GM18505 (cell line): Measurements from ENCODE around the gene TAX1BP3.
"Not testable (repeated sequence)": the region's sequence is repeated elsewhere in the genome, so short reads cannot be mapped to it uniquely, and the experiment has no call there.

Experiments
- ATAC-seq: cut with Tn5 transposase; IDR thresholded peaks from one replicate; pipeline ENCODE4 v1.9.1; 2021; ENCODE audit not compliant: unreplicated experiment
- POLR2A ChIP-seq: IDR thresholded peaks from 4 replicates; pipeline ENCODE4 v1.6.1; 2011; ENCODE audit warnings: borderline replicate concordance; ENCODE audit not compliant: insufficient read depth, insufficient read length; ENCODE audit errors: extremely low read depth

The TAX1BP3 gene, protein sequence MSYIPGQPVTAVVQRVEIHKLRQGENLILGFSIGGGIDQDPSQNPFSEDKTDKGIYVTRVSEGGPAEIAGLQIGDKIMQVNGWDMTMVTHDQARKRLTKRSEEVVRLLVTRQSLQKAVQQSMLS

DNA sequence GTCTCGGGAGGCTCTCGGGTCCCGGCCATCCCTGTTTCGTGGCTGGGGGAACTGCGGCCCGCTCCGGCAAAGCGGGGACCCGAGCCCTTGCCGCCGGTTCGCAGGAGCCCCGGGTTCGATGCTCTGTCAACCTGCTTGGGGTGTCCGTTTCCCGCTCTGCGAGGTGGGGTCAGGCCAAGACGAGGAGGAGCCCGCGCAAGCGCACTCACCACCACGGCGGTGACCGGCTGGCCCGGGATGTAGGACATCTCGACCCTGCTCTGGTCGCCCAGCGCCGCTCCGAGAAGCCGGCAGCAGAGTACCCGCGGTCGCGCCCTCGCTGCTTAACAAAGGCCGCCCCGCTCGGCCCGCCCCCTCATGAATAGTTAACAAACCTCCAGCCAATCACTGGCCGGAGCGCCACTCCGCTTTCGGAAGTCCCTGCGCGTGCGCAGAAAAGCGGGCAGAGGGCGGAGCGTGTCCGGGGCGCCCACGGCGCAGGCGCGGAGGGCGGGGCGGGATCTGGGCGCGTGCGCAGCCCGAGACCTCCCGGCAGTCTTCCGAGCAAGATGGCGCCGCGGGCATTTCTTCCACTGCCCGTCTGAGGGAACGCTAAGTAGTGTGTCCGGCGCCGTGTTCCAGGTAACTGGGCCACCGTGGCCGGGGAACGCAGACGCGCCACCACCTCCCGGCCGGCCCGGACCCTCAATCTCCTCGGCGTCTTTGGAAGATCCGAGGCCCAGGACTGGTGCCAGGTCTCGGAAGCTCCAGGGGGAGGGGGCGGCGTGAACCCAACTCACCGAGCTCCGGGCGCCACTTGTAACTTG, at the start of gene TAX1BP3, which contains the start of gene EMC6:
Gene TAX1BP3 (minus strand): TSS at position 300 of the 806 bp plus-strand sequence. CDS start 52 bp downstream, at position 248.
Gene EMC6 (plus strand): TSS at position 534 of the 806 bp plus-strand sequence. CDS start 335 bp downstream, outside the sequence.
- TF ChIP-seq POLR2A = peak; percentile 90
- ATAC-seq = peak; percentile 84

DNA sequence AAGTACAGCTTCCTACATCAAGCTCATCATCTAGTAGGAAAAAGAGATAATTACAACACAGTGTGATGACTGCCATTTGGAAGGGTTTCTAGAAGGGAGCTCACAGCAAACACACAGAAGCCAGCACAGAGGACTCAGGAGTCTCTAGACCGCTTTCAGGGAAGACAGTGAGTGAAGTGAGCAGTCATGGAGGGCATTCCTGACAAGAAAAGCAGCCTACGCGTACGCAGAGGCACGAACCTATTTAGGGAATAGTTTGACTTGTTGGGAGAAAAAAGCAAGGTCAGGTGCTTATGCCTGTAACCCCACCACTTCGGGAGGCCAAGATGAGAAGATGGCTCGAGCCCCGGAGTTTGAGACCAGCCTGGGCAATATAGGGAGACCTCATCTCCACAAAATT, 46.9 kb upstream of the TAX1BP3 start:
- ATAC-seq = no peak
- TF ChIP-seq POLR2A = no peak

GRCh38 chr17:3712811-3713463, 44.6 kb upstream of the TAX1BP3 start:
- ATAC-seq = no peak
- no peak for TF ChIP-seq POLR2A

DNA sequence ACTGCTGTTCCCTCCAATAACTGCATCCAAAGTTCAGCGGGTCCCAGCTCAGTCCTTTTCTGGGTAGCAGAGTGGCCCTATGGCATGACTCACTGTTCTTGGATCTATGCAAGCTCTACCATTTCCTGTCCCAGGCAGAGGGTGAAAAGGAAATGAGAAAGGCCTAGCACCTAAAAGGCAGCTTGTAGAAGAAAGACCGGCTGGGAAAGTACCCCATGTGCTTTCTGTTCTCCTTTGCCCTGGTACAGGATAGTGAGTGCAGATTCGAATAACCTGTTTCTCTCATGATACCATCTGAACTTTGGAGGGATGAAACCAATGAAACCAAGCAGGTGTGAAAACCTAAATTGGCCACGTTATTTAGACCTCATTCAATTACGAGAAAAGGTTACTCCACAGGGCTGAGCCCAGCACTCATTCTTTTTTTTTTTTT, 42.6 kb upstream of the TAX1BP3 start:
- TF ChIP-seq POLR2A = no peak
- ATAC-seq = peak; percentile 92

DNA sequence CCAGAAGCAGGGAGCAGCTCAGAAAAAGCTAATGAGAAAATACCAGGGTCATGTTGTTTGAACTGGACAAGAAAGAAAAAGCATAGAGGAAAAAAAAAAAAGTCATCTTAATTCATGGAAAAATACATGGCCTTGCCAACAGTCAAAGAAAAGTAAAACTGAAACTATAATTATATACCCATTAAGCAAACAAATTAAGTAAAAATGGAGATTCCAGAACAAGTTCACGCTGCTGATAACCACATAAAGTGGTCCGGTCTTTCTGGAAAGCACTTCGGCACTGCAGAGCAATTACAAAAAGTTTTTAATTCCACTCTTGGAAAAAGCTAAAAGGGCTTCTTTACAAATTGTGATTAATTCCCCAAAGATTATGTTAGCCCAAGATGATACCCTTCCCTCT, 40.0 kb upstream of the TAX1BP3 start:
- no peak for TF ChIP-seq POLR2A
- no peak for ATAC-seq

DNA sequence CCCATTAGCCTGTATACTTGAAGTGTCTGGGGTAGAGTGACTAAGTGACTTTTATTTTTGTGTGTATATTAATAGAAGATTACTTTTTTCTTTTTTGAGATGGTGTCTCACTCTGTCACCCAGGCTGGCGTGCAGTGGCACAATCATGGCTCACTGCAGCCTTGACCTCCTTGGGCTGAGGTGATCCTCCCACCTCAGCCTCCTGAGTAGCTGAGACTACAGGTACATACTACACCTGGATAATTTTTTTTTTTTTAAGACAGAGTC, 37.3 kb upstream of the TAX1BP3 start:
- not testable (repeated sequence) for ATAC-seq

GRCh38 chr17:3704931-3705717, 36.7 kb upstream of the TAX1BP3 start:
- no peak for TF ChIP-seq POLR2A

DNA sequence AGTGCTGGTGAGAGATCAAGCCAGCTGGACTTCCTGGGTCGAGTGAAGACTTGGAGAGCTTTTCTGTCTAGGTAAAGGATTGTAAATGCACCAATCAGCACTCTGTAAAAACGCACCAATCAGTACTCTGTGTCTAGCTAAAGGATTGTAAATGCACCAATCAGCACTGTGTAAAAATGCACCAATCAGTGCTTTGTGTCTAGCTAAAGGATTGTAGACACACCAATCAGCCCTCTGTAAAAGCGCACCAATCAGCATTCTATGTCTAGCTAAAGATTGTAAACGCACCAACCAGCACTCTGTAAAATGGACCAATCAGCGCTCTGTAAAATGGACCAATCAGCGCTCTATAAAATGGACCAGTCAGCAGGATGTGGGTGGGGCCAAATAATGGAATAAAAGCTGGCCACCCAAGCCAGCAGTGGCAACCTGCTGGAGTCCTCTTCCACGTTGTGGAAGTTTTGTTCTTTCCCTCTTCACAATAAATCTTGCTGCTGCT, 33.7 kb upstream of the TAX1BP3 start:
- ATAC-seq = not testable (repeated sequence)

More at GRCh38 chr17:3704931-3705717, 36.7 kb upstream of the TAX1BP3 start:
- ATAC-seq = no peak

- ATAC-seq = no peak
- no peak for TF ChIP-seq POLR2A
These were observed 31.6 kb upstream of the TAX1BP3 start for GRCh38 chr17:3699951-3700350.

GRCh38 chr17:3698139-3698538, 29.8 kb upstream of the TAX1BP3 start:
- ATAC-seq = no peak
- no peak for TF ChIP-seq POLR2A

- no peak for ATAC-seq
- no peak for TF ChIP-seq POLR2A
These were observed 28.7 kb upstream of the TAX1BP3 start for GRCh38 chr17:3697103-3697476.

DNA sequence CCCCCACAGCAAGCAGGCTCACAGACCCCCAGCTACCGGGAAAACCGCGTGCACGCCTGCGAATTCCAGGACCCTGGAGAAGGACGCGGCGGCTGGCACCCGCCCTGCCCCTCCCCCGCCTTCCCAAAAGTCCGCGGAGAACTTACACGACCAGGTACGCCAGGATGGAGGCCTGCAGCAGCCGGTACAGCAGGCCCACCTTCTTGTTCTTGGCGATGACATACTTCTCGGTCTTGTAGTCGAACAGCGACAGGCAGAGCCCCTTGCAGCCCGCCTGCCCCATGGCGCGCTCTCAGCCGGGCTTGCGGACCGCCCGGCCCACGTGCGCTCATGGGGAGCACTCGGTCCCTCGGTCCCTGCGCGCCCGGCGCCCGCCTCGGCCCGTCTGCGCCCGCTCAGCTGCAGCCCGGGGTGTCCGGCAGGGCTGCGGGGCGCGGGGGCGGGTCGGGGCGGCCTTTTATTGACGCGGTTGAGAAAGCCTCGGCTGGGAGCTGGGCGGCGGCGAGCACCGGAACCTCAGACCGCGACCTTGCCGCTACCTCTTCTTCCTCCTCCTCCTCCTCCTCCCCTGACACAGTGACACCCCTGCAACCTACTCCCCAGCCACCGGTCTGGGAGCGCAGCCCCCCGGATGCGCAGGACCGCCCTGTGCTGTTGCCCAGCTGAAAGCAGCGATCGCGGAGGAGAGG, 27.5 kb upstream of the TAX1BP3 start, which contains the start of gene P2RX5:
Gene P2RX5 (minus strand): TSS at position 433 of the 689 bp plus-strand sequence. CDS start 150 bp downstream, at position 283.
- peak; percentile 72 for TF ChIP-seq POLR2A
- no peak for ATAC-seq

DNA sequence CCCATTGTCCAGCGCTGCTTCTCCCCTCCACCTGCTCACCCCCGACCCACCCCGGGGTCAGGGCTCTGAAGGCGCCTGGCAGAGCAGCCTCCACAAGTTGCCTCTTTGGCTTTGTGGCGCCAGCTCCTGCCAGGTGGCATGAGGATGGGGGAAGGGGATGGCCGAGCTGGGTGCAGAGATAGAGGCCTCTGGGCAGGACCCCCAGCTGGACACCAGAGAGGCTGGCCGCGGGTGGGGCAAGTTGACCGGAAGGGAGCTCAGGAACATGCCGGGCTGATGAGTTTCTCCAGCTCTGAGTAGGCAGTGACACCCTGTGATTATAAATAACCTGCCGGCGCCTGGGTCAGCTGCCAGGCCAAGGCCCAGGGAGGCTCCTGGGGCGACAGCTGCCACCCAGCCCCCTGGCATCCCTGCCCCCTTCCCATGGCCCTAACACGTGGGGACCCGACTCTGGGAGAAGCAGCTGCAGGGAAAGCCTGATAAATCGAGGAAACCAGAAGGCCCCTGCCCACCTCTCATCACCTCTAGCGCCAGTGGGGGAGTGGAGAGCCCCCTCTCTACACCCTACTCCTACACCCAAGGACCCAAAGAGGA, 26.8 kb upstream of the TAX1BP3 start:
- no peak for ATAC-seq
- no peak for TF ChIP-seq POLR2A

DNA sequence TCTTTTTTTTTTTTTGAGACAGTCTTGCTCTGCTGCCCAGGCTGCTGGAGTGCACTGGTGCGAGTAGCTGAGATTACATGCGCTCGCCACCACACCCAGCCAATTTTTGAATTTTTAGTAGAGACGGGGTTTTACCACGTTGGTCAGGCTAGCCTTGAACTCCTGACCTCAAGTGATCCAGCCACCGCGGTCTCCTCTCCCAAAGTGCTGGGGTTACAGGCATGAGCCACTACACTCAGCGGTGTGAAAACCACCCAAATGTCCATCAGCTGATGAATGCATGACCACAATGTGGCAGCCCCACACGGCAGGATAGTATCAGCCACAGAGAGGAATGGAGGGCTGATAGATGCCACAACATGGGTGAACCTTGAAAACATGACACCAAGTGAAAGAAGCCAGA, 25.5 kb upstream of the TAX1BP3 start:
- ATAC-seq = peak; percentile 35
- no peak for TF ChIP-seq POLR2A
